Liver (tissue), 3 donors: ENCODE data around the gene C4orf54.

ENCODE experiments used
- FOXA1 ChIP-seq: IDR thresholded peaks from 2 replicates; pipeline ENCODE4 v1.6.1; 2016; ENCODE audit warnings: antibody characterized with exemption
- GABPA ChIP-seq, 2 donors: IDR thresholded peaks in 1 of 2; conservative IDR thresholded peaks in 1 of 2; 2 replicates each; pipeline ENCODE4 v1.6.1; 2016; ENCODE audit warnings: antibody characterized with exemption in 2 of 2, mild to moderate bottlenecking in 1 of 2, moderate library complexity in 1 of 2
- JUND ChIP-seq, 2 donors: IDR thresholded peaks; 2 replicates each; pipeline ENCODE4 v1.6.1; 2016; ENCODE audit warnings: antibody characterized with exemption in 2 of 2
- MAX ChIP-seq: IDR thresholded peaks from 2 replicates; pipeline ENCODE4 v1.6.1; 2016; ENCODE audit warnings: antibody characterized with exemption
- NR2F2 ChIP-seq: IDR thresholded peaks from 2 replicates; pipeline ENCODE4 v1.6.1; 2016; ENCODE audit warnings: antibody characterized with exemption
- RAD21 ChIP-seq, 2 donors: IDR thresholded peaks; 2 replicates each; pipeline ENCODE4 v1.6.1; 2016; ENCODE audit warnings: antibody characterized with exemption in 2 of 2, mild to moderate bottlenecking in 2 of 2
- TAF1 ChIP-seq: conservative IDR thresholded peaks from 2 replicates; pipeline ENCODE4 v1.6.1; 2016; ENCODE audit warnings: antibody characterized with exemption, mild to moderate bottlenecking
- YY1 ChIP-seq: IDR thresholded peaks from 2 replicates; pipeline ENCODE4 v1.6.1; 2016; ENCODE audit warnings: antibody characterized with exemption, mild to moderate bottlenecking
- ZBTB33 ChIP-seq: IDR thresholded peaks from 2 replicates; pipeline ENCODE4 v1.6.1; 2016; ENCODE audit warnings: antibody characterized with exemption
- TF ChIP-seq, protein P1 (sequence below): fragments of 150-350 bp; IDR thresholded peaks from 2 replicates; pipeline ENCODE4 v1.5.1; 2017; ENCODE audit warnings: improper control_type of control experiment, low read depth, low read length; ENCODE audit not compliant: missing input control
- TF ChIP-seq, protein P2 (sequence below): IDR thresholded peaks from 2 replicates; pipeline ENCODE4 v1.6.1; 2016; ENCODE audit warnings: antibody characterized with exemption, mild to moderate bottlenecking
- donor health status: healthy.
- donor health status: healthy.

DNA sequence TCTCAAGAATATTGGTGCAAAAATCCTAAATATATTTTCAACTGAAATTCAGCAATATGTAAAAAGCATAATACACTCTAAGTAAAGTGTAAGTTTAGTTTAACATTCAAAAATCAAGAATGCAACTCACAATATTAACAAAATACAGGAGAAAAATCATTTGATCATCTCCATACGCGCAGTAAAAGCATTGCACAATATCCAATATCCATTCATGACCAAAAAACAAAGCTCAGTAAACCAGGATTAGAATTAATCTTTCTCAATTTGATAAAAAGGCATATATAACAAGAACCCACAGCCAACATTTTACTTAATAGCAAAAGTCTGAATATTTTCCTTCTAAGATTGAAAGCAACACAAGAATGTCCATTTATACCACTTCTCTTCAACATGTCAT is 48.3 kb upstream of the C4orf54 start:
- TF ChIP-seq, protein P1, sequence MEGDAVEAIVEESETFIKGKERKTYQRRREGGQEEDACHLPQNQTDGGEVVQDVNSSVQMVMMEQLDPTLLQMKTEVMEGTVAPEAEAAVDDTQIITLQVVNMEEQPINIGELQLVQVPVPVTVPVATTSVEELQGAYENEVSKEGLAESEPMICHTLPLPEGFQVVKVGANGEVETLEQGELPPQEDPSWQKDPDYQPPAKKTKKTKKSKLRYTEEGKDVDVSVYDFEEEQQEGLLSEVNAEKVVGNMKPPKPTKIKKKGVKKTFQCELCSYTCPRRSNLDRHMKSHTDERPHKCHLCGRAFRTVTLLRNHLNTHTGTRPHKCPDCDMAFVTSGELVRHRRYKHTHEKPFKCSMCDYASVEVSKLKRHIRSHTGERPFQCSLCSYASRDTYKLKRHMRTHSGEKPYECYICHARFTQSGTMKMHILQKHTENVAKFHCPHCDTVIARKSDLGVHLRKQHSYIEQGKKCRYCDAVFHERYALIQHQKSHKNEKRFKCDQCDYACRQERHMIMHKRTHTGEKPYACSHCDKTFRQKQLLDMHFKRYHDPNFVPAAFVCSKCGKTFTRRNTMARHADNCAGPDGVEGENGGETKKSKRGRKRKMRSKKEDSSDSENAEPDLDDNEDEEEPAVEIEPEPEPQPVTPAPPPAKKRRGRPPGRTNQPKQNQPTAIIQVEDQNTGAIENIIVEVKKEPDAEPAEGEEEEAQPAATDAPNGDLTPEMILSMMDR = no peak
- TF ChIP-seq, protein P2, sequence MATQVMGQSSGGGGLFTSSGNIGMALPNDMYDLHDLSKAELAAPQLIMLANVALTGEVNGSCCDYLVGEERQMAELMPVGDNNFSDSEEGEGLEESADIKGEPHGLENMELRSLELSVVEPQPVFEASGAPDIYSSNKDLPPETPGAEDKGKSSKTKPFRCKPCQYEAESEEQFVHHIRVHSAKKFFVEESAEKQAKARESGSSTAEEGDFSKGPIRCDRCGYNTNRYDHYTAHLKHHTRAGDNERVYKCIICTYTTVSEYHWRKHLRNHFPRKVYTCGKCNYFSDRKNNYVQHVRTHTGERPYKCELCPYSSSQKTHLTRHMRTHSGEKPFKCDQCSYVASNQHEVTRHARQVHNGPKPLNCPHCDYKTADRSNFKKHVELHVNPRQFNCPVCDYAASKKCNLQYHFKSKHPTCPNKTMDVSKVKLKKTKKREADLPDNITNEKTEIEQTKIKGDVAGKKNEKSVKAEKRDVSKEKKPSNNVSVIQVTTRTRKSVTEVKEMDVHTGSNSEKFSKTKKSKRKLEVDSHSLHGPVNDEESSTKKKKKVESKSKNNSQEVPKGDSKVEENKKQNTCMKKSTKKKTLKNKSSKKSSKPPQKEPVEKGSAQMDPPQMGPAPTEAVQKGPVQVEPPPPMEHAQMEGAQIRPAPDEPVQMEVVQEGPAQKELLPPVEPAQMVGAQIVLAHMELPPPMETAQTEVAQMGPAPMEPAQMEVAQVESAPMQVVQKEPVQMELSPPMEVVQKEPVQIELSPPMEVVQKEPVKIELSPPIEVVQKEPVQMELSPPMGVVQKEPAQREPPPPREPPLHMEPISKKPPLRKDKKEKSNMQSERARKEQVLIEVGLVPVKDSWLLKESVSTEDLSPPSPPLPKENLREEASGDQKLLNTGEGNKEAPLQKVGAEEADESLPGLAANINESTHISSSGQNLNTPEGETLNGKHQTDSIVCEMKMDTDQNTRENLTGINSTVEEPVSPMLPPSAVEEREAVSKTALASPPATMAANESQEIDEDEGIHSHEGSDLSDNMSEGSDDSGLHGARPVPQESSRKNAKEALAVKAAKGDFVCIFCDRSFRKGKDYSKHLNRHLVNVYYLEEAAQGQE = no peak
- no peak for TF ChIP-seq MAX
- no peak for TF ChIP-seq GABPA (IDR thresholded peaks at IDR 0.05 in 1 of 2, conservative IDR thresholded peaks at IDR 0.05 in 1 of 2)
- no peak for TF ChIP-seq JUND (IDR thresholded peaks at IDR 0.05)
- no peak for TF ChIP-seq FOXA1
- no peak for TF ChIP-seq YY1
- TF ChIP-seq RAD21 (IDR thresholded peaks at IDR 0.05) = no peak
- TF ChIP-seq TAF1 = no peak
- TF ChIP-seq ZBTB33 = no peak
- no peak for TF ChIP-seq NR2F2
